Esophagus squamous epithelium (tissue), 4 donors: ENCODE results near the gene APBA2.

Experiments used
- POLR2A ChIP-seq, 4 donors: fragments of 450-650 bp; IDR thresholded peaks; one replicate each; pipeline ENCODE4 v1.6.1; 2017; ENCODE audit warnings: antibody characterized with exemption in 4 of 4, mild to moderate bottlenecking in 4 of 4, moderate library complexity in 3 of 4
- TF ChIP-seq, protein P1 (sequence below), 6 experiments: fragments of 450-650 bp in 4 of 6; fragments of 200-600 bp in 2 of 6; sonication (generic) in 2 of 6; IDR thresholded peaks; one replicate each; pipeline ENCODE4 v1.5.1; 2016 to 2019; ENCODE audit warnings: antibody characterized with exemption in 6 of 6, mild to moderate bottlenecking in 4 of 6, moderate library complexity in 4 of 6

DNA sequence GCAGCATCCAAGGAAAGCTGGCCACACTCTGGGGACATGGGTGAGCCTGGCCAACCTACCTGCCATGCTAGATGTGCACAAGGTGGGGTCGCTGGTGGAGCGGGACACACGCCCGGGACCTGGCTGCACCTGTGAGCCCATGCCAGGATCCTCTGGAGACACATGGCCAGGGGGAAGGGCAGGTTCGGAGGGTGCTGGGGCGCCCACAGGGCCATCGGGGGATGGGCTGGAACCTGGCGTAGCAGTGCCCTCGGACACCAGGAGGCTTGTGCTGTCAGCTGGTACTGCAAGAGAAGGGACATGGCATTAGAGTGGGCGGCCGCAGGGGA lies 240.4 kb downstream of the APBA2 start:
- TF ChIP-seq, protein P1, sequence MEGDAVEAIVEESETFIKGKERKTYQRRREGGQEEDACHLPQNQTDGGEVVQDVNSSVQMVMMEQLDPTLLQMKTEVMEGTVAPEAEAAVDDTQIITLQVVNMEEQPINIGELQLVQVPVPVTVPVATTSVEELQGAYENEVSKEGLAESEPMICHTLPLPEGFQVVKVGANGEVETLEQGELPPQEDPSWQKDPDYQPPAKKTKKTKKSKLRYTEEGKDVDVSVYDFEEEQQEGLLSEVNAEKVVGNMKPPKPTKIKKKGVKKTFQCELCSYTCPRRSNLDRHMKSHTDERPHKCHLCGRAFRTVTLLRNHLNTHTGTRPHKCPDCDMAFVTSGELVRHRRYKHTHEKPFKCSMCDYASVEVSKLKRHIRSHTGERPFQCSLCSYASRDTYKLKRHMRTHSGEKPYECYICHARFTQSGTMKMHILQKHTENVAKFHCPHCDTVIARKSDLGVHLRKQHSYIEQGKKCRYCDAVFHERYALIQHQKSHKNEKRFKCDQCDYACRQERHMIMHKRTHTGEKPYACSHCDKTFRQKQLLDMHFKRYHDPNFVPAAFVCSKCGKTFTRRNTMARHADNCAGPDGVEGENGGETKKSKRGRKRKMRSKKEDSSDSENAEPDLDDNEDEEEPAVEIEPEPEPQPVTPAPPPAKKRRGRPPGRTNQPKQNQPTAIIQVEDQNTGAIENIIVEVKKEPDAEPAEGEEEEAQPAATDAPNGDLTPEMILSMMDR (IDR thresholded peaks at IDR 0.05) = no peak
- no peak for TF ChIP-seq POLR2A (IDR thresholded peaks at IDR 0.05)
